ENCODE measurements around the gene COPZ2.
"Not testable (repeated sequence)": the region's sequence is repeated elsewhere in the genome, so short reads cannot be mapped to it uniquely, and the experiment has no call there.

Gene COPZ2, protein sequence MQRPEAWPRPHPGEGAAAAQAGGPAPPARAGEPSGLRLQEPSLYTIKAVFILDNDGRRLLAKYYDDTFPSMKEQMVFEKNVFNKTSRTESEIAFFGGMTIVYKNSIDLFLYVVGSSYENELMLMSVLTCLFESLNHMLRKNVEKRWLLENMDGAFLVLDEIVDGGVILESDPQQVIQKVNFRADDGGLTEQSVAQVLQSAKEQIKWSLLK

DNA sequence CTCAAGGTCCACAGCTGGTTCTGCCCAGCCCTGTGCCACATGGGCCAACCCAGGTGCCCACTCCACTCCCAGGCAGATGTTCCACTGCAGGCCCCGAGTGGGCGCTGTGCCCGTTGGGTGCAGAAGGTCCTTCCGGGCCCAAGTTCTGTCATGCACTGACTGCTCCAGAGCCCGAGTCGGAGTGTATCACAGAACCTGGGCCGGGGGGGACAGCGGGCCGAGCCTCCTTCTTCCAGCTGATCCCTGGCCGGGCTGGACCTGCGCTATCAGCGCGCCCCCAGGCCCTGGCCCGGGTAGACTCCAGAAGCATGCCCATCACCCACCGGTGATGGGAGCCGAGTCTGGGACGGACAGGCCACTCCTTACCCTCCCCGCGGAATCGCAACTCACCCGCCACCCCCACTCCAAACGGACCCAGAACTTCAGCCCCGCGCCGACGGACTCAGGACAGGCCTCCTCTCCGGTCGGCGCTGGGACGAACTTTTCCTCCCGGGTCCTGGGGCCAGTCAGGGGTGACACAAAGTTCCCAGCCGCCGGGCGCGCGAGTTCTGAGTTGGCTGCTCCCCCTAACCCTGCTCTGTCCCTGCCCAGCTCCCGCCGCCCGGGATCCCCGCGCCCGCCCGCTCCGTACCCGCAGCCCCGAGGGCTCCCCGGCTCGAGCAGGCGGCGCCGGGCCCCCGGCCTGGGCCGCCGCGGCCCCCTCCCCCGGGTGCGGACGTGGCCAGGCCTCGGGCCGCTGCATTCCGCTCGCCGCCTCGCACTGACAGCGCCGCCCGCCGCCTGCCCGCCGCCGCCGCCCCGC lies at the start of gene COPZ2:
COPZ2 (minus strand) TSS at position 762 of the 802 bp plus-strand sequence; CDS start at position 742, 20 bp downstream.
- no peak for DNase-seq

GRCh38 chr17:48084932-48085331 lies 47.3 kb upstream of the COPZ2 start:
- DNase-seq = no peak

GRCh38 chr17:48081858-48082257 lies 44.3 kb upstream of the COPZ2 start:
- DNase-seq = no peak

- not testable (repeated sequence) for DNase-seq
Measured at GRCh38 chr17:48077152-48077551, 39.6 kb upstream of the COPZ2 start.

GRCh38 chr17:48074322-48075081 lies 36.9 kb upstream of the COPZ2 start:
- DNase-seq = no peak

GRCh38 chr17:48073566-48074094 lies 36.0 kb upstream of the COPZ2 start:
- DNase-seq = not testable (repeated sequence)

GRCh38 chr17:48072811-48073210 lies 35.2 kb upstream of the COPZ2 start:
- not testable (repeated sequence) for DNase-seq

DNA sequence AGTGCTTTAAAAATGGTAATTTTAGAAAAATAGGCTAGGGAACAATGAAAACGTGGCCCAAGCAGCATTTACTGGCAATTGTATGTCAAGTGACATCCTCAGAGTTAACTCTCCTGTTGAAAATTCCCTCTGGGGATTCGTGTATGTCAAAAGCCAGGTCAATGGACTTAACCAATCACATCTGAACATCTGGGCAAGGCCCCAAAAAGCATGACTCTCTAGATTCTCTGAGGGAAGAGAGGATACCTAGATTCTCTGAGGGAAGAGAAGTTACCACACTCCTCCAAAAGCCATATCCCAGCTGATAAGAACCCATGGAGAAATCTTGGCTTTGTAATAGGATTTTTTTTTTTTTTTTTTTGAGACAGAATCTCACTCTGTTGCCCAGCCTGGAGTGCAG lies 34.1 kb upstream of the COPZ2 start:
- no peak for DNase-seq

DNA sequence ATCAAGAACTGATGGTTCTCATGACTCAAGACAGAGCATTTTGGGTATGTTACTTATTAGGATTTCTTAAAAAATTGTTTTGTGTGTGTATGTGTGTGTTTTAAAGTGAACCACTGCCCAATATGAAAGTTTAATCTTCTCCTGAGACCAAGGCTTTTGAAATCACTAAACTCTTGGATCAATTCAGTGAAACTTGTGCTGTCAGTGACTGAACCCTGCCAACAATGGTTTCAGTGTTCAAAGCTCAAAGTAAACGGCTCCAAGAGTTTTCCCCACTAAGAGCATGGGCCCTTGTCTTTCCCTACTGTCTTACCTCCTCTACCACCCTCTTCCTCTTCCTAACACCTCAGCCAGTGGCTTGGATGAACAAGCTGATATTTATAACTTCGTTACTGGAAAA lies 32.6 kb upstream of the COPZ2 start:
- DNase-seq = no peak

DNA sequence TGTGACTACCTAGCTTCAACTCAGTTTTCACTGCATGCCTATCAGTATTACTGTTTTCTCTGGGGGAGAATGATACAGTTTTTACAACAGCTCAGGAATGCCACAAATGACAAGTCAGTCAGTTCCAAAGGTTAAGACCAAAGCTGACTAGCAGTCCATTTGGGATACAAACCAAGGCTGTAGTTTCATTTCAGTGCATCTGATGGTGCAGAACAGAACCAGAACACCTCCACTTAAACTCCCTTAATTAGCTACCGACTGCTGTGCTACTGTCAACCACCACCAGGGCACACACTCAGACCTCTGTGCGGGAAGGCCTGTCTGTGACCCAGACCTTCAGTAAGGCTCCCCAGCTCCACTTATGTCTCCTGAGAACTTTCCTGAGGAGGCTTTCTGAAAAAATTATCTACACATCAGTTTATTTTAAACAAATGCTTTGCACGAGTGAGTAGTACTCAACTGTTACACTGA lies 30.9 kb upstream of the COPZ2 start:
- no peak for DNase-seq

- not testable (repeated sequence) for DNase-seq
Measured at GRCh38 chr17:48067808-48068207, 30.2 kb upstream of the COPZ2 start.

DNA sequence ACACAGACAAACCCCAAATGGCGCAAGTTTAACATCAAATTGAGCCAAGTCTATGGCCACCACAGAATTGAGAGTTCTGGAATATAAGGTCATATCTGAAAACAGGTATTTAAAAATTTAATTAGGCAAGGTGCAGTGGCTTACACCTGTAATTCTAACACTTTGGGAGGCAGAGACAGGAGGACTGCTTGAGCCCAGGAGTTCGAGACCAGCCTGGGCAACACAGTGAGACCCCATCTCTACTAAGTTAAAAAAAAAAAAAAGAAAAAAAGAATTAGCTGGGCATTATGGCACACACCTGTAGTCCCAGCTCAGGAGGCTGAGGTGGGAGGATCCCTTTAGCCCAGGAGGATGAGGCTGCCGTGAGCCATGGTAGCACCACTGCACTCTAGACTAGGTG lies 29.6 kb upstream of the COPZ2 start:
- no peak for DNase-seq

GRCh38 chr17:48066656-48067055 lies 29.1 kb upstream of the COPZ2 start:
- no peak for DNase-seq

DNA sequence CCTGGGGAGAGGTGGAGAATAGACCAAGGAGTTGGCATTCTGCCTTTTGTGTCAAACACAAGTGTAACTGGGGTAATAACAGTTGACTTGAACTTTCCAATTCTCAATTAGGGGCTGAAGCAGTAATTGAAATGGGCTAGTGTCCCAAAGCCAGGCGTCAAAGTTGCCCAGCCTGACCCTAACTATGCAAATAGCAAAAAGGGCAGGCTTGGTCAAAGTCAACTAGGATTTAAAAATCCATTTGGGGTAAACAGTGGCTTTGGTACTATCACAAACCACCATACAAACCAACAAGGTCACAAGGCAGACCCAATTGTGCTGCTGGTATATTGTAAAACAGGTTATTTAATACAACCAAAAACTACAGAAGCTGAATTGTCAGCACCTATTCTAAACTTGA lies 28.6 kb upstream of the COPZ2 start:
- DNase-seq = no peak

GRCh38 chr17:48064638-48065037 lies 27.0 kb upstream of the COPZ2 start:
- no peak for DNase-seq

GRCh38 chr17:48062273-48062672 lies 24.7 kb upstream of the COPZ2 start:
- DNase-seq = no peak

DNA sequence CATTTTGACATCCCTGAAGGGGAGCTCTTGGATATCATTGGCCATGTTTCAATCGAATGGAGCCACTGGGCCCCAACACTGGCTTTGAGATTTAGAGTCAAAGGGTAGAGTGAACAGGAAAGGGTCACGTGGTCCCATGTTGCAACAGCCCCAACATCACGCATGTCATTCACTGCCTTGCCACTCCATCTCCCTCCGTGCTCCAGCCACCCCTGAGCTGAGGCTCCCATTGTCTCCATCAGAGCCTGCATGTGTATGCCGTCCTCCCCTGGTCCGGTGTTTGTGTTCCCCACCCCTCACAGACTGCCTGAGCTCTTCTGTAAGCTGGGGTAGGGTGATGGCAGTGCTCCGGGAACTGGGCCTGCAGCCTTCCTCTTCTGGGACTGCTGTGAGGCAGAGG lies 22.7 kb upstream of the COPZ2 start:
- DNase-seq = no peak

DNA sequence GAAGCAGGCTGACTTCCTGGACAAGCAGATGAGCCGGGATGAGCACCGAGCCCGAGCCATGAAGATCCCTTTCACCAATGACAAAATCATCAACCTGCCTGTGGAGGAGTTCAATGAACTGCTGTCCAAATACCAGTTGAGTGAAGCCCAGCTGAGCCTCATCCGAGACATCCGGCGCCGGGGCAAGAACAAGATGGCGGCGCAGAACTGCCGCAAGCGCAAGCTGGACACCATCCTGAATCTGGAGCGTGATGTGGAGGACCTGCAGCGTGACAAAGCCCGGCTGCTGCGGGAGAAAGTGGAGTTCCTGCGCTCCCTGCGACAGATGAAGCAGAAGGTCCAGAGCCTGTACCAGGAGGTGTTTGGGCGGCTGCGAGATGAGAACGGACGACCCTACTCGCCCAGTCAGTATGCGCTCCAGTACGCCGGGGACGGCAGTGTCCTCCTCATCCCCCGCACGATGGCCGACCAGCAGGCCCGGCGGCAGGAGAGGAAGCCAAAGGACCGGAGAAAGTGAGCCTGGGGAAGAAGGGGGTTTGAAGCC lies 21.6 kb upstream of the COPZ2 start:
- no peak for DNase-seq

DNA sequence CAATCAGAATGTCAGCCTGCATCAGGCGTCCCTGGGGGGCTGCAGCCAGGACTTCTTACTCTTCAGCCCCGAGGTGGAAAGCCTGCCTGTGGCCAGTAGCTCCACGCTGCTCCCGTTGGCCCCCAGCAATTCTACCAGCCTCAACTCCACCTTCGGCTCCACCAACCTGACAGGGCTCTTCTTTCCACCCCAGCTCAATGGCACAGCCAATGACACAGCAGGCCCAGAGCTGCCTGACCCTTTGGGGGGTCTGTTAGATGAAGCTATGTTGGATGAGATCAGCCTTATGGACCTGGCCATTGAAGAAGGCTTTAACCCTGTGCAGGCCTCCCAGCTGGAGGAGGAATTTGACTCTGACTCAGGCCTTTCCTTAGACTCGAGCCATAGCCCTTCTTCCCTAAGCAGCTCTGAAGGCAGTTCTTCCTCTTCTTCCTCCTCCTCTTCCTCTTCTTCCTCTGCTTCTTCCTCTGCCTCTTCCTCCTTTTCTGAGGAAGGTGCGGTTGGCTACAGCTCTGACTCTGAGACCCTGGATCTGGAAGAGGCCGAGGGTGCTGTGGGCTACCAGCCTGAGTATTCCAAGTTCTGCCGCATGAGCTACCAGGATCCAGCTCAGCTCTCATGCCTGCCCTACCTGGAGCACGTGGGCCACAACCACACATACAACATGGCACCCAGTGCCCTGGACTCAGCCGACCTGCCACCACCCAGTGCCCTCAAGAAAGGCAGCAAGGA lies 21.0 kb upstream of the COPZ2 start:
- no peak for DNase-seq

GRCh38 chr17:48057626-48058025 lies 20.0 kb upstream of the COPZ2 start:
- DNase-seq = no peak

DNA sequence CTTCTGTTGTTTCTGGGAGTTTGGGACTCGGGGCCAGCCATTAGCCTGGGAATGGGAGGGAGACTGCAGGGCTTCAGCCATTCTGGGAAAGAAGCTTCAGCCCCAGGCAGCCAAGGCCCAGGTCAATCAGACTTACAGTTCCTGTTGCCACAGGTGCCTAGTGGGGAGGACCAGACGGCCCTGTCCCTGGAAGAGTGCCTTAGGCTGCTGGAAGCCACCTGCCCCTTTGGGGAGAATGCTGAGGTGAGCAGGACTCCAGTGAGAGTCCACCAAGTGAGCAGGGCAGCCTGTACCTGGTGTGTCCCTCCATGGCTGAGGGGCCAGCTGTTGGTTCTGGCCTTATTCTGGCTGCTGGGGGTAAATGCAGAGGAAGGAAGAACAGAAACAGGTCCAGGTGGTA lies 19.3 kb upstream of the COPZ2 start:
- no peak for DNase-seq

DNA sequence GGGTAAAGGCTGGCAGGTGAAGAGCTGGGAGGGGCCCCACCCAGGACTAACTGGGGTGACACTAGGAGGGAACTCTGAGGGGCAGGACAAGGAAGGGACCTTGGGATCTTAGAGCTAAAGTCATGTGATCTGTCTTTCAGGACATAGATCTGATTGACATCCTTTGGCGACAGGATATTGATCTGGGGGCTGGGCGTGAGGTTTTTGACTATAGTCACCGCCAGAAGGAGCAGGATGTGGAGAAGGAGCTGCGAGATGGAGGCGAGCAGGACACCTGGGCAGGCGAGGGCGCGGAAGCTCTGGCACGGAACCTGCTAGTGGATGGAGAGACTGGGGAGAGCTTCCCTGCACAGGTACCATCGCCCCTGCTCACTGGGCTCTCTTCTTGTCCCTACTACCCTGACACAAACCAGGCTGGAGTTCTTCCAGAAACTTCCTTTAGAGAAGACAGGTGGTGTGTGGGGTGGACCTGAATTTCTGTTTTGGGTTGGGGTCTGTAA lies 18.7 kb upstream of the COPZ2 start:
- DNase-seq = no peak

All from NCI-H2107 (cell line).